ENCODE results near the gene TOX3. TPM values are rescaled to one million over a fixed set of nuclear protein-coding genes. Genes with fewer than 3 reads are reported as not detected.

Gene TOX3
- total RNA-seq: not detected in 2 replicates

GRCh38 chr16:52547004-52547833, at the start of gene TOX3:
Gene TOX3, minus strand, starts transcription at chr16:52547143. Its CDS starts 420 bp downstream, at chr16:52546723.

All from epithelial cell of umbilical artery (primary cell).